GM03348 (cell line): ENCODE data around the gene C1orf74.
"Not testable (repeated sequence)": the region's sequence is repeated elsewhere in the genome, so short reads cannot be mapped to it uniquely, and the experiment has no call there.

Experiments
- DNase-seq: peaks from one replicate; pipeline ENCODE4 v3.0.0; 2012; ENCODE audit warnings: low spot score

The C1orf74 gene

DNA sequence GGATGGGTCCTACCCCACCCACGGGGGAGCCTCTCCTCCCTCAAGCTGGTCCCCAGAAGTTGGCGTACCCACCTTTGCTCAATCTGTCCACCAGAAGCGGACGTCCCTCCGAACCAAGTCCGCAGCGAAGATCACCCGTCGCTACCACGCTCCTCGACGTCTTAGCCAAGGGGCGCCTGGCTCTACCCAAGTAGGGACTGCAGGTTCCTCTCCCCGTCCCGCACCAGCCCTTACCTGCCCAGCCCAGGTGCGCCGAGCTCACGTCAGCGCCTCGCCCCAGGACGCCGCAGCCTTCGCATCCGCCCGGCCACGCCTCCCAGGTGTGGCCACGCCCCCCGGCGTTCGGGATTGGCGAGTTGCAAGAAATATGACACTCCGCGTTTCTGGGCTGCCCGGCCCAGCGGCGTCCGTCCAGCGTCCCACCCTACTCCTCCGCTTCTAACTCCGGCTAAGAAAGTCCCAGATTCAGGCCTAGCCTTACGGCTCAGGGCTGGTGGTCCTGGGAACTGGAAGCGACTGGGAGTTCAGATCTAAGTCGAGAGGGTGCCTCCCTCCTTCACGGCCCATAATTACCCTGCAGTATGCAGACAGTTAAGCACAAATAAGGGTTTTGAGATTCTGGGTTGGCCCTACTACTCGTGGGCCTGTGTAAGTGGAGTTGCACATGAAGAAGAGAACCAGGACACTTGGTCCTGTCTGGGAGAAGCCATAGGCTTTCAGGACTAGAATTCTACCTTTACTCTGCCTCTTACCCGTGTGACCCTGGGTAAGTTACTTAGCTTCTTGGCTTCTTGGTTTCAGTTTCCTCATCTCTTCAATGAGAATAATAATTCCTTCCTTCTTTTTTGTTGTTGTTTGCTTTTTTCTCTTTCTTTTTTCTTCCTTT lies 21.8 kb upstream of the C1orf74 start, which contains the start of gene IRF6:
IRF6 (minus strand) TSS at position 268 of the 886 bp plus-strand sequence. CDS start 4,729 bp downstream, outside the sequence.
- DNase-seq, result peak; percentile 83

DNA sequence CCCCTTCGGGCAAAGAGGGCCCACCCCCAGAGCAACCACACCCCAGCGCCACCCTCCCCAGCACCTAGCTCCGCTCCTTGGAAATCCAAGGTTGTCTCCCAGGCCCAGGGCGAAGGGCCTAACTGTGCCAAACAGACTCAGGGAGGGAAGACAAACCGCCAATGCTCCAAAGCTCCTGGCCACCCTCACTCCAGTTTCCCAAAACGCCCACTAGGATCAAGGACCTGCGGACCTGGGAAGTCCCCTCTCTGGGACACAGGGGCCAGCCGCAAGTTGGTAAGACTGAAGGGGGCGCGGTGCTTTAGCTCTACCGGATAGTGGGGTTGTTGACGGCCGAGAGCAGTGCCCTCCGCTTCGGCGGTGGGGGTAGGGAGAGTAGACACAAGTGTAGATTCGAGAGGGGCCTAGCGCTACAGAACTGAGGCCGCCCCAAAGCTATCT lies 21.0 kb upstream of the C1orf74 start:
- no peak for DNase-seq

DNA sequence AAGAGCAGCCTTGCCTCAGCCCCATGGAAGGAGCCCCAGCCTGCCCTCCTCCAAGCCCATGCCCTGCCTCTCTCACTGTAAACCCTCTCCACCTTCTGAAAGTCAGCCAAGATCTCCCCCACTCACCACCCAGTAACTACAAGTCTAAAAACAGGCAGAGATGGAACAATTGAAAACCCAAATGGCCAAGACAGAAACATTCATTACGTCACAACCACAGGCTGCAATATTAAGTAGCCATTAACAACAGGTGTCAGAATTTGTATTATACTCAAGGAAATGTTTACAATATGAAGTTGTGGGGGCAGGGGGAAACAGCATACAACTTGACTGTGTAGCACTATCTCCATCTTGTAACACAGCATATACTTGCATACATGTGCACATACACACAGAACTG lies 19.2 kb upstream of the C1orf74 start:
- no peak for DNase-seq

DNA sequence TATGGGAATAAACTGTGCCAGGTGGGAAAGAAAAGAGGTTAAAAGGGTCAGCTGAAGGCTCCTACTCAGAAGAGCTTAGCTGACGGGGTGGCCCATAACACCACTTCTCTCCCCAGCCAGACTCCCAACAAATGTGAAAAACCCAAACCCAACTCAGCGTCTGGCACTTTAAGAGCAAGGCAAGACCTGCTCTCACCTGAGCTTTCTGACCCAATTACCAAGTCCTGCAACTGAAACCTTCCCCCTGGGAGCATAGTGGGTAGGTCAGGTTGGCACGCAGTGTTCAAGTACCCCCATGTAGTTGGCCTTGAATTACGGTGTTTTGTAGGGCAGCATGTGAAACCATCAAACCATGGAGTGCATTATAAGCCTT lies 18.4 kb upstream of the C1orf74 start:
- DNase-seq, result no peak

DNA sequence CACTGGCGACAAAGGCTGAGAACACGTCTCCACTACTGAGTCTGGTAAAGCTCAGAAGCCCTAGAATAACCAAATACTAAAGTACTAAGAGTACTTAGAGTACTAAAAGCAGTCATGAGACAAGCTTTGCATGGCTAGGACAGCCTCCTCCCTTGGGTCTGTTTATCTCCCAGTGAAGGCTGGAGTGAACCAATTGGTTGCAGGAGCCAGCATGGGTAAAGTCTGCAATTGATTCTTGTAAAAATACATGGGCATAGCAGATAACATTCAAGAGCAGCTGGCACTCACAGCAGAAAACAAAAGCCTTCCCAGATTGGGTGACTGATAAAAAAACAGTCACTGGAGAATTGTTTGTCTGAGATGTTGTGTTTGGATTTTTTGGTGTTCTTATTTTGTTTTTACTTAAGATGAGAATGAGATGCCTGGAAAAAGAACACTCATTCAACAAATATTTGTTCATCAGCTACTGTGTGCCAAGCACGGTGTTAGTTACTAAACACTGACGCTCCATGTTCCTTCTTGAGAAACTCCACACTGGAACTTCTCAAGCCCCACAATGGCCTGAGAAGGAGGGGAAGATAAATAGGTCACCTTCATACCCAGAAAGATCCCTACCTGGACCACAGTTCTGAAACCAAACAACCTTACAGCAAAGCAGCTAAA lies 17.9 kb upstream of the C1orf74 start:
- DNase-seq, result no peak

DNA sequence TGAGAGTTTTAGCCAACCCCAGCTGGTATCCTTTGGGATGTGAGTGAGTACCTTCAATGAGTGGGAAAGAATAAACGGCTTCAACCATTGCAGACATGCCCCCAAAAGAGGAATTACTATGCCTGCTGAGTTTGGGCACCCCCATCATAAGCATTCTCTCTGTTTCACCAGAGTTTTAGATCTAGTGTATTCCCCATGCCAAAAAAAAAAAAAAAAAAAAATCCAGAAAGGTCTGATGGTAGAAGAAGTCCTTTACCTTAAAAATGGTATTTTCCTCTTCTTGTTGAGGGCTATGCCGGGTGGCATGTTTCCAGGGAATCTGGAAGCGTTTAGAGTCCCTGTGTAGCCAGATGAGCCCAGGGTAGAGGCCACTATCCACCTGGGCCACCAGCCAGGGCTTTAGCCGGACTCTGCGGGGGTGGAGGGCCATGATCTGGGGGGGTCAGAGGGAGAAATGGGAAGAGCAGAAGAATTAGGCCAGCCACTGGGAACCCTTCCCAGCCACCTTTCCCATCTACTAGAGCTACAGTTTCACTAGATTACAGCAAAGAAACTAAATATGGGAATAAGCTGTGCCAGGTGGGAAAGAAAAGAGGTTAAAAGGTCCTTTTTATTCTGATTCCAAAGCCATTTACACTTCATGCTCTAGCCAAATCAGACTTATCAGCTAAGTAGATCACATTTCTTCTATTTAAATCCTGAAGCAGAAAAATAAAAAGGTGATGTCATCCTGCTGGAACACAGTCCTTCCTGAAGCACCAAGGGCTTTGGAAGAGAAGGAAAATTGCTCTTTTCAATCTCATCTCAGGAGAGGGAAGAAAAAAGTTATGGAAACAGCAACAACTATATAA lies 16.9 kb upstream of the C1orf74 start:
- peak; percentile 34 for DNase-seq

DNA sequence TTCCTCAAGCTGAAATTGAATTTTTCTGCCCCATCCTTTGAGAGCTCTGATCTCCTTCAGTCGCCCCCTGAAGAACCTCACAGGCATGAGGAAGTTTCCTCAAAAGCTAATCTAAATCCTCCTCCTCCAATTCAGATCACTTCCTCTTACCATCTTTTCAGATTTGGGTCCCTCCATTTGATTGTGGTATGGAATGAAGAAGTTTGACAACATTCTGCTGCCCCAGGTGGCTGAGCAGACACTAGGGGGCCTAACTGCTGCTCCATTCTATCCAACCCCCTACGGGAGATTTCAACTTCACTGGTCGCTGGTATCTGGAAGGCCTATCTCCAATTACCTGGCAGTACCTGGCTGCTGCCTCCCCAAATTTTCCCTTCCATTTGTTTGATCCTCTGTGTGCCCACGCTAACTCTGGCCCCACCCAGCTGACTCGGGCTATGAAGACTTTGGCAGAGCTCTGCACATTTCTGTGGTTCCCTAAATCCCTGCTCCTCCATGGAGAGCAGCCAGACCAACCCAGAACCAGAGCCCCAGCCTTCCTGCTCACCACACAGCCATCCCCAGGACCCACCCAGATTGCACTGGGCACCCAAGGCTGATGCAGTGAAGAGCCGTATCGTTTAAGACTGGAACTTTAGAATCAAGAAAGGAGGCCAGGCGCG lies 13.8 kb upstream of the C1orf74 start:
- peak; percentile 75 for DNase-seq

DNA sequence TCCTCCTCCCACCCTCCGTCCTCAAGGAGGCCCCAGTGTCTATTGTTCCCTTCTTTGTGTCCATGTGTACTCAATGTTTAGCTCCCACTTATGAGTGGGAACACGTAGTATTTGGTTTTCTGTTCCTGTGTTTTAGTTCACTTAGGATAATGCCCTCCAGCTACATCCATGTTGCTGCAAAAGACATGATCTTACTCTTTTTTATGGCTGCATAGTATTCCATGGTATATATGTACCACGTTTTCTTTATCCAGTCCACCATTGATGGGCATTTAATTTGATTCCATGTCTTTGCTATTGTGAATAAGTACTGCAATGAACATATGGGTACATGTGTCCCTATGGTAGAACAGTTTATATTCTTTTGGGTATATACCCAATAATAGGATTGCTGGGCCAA lies 9.4 kb upstream of the C1orf74 start:
- DNase-seq, result not testable (repeated sequence)

DNA sequence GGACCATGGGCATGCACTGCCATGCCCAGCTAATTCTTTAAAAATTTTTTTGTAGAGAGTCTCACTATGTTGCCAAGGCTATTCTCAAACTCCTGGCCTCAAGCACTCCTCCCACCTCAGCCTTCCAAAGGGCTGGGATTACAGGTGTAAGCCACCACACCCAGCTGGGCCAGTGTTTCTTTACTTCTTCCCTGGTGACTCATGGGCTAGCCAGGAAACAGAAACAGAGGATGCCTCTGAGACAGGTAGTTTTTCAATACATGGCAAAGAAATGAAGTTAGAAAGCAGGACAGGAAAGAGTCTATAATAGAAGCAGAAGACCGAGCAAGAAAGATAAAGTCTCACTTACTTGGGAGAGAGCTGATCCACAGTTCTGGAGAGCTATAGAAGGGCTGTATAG lies 7.6 kb upstream of the C1orf74 start:
- DNase-seq, result no peak

DNA sequence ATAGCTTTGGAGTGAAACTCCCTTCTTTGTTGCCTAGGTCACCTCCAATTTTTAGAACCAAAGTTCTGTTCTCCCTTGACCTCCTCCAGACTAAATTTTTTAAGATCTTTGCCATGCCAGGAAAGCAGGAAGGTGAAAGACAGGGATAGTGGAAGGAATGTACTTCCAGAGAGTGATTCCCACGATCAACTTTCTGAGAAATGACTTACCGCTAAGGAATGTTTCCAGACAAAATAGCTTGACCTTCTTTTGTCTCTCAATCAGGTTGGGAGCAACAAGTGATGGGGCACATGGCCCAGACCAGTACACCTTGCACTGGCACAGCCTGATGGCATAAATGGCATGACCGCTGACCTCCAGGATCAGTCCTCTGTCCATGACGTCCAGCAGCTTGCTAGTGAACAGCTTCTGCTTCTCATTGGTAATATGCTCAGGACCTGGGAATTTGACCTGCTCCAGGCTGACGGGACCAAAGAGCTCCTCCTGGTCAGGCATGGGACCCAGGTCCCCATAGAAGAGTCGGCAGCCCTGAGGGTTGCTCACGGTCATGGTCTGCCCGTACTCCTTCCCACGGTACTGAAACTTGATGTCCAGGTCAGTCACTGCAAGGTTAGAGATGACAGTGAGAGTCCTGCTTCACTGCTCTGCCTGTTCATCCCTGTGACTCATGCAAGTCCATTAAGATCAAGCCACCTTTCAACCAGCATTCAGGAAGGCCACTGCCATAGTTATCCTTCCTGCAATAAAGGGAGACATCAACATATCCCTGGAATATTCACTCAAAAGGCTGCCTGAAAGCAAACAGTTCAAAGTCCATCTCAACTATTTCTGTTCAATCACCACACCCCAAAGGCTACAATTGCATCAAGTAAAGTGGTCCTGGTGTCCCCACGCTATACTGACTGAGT lies 6.2 kb upstream of the C1orf74 start:
- no peak for DNase-seq

DNA sequence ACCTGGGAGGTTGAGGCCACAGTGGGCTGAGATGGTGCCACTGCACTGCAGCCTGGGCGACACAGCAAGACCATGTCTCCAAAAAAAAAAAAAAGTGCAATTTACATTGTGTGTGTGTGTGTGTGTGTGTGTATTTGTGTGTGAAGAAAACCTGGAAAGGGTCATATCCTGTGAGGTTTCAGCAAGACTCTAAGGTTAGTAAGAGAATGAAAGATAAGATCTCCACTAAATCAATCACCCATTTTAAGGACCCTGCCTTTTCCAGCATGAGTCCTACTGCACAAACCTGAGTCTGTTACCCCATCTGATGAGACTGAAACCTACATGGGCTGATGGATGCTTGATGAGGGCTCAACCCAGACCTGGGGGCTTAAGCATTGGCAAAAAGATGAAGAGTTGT lies 4.9 kb upstream of the C1orf74 start:
- no peak for DNase-seq

DNA sequence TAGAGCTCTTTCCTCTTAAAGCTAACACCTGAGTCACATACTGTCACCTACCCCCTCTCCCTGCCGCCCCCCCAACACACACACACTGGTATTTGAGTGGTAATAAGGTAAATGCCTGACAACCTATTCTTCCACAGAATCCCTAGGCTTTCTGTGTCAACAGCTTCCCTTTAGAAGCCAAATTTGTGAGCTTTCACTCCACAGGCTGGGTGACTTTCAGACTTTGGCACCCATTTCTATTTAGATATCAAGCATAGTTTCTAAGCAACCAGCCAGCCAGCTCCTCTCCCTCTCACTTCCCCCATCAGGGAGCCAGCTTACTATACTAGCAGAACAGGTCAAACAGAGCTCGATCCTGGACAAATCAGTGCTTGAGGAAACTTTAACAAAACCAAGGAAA lies 3.2 kb upstream of the C1orf74 start:
- DNase-seq, result no peak

DNA sequence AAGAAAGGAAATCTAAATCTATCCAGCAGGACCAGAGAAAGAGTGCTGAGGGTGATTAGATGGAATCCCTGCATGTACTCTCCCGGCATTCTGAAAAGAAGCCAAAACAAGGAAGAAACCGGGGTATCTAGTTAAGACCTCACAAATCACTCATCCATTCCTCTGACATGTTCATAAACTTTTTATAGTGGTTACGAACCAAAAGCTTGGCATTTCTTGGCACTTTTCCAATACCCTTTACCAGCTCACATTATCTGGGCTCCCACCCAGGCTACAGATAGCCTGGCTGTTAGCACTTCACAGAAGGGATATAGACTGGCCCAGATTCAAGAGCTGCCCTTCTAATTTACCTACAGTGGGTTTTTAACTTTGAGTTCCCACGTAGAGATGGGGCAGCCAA lies 1.8 kb upstream of the C1orf74 start:
- DNase-seq, result no peak

DNA sequence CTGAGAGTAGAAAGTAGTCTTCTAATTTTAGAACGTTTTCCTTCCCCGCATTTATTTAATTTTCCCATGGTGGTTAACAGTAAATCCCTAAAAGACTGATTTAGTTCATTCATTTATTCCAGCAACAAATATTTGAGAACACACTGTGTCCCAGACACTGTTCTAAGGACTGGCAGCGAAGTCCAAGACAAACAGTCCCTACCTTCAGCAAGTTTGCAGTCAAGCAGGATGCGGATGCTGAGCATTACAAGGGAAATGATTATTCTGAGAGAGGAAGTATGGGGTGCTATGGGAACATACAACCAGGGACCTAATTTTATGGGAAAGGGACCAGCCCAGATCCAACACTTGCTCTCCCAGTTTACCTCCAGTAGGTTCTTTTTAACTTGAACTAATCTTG lies 1.2 kb upstream of the C1orf74 start:
- DNase-seq, result no peak

DNA sequence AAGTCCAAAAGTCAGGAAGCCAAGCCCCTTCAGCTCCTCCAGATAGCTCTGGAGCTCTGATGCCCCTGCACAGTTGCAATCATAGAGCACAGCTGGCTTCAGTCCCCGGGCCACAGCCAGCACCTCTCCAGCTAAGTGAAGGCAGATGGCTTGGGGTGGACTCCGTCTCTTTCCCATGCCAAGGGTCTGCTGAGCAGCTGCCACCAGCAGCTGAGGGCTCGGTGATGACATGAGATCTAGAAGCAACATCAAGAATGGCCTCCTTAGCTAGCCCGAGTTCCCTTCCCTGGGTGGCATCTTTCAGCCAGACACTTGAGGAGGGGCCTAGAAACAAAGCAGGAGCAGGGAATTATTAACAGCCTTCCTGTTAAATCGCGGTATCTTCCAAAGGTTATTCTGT lies 973 bp downstream of the C1orf74 start:
- DNase-seq, result no peak

DNA sequence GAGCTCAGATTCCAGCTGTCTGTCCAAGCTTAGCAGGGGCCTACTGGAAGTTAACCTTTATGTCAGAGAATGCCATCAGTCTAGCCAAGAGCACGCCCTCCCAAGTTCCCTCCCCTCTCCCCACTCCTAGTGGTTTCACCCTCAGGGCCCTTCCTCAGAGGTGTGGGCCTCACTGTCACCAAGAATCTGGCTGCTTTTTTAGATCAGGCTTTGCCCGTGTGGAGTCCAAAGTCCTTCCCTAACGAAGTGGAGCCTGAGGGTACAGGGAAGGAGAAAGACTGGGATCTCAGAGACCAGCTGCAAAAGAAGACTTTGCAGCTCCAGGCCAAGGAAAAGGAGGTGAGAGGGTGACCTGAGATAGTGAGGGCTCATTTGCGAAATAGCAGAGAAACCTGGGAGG lies 4.1 kb downstream of the C1orf74 start:
- DNase-seq, result no peak

DNA sequence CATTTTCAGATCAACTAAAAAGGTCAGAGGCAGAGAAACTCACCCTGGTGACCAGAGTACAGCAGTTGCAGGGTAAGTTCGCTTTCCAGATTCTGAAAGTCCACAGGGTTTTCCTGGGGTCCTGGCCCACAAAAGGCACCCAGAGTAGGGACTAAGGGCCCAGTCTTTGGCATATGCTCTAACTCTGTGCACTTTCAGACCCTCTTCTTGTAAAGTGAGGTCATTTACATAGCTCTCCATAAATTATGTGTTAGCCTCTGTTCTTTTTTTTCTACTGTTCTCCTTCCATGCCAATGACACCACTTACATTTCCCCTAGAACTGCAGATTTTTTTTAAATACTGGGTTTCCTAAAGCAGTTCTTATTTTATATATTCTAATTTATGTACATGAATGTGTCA lies 6.3 kb downstream of the C1orf74 start:
- DNase-seq, result no peak

DNA sequence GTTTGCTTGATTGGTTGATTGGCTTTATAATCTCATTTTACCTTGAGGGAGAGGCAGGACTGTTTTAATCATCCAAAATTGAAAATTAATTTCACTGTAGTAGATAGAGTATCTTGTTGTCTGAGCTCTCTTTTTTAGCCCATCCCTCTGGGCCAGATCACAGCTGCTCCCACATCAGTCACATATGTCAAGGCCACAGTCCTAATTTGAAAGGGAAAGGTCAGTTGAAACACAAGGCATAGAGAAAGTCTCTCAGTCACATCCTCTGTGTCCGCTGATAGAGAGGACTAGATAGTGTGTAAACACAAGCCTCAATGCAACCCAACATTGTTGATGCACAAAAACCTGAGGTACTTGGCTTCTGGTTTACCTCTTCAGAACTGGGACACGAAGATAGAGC lies 6.8 kb downstream of the C1orf74 start:
- DNase-seq, result no peak

DNA sequence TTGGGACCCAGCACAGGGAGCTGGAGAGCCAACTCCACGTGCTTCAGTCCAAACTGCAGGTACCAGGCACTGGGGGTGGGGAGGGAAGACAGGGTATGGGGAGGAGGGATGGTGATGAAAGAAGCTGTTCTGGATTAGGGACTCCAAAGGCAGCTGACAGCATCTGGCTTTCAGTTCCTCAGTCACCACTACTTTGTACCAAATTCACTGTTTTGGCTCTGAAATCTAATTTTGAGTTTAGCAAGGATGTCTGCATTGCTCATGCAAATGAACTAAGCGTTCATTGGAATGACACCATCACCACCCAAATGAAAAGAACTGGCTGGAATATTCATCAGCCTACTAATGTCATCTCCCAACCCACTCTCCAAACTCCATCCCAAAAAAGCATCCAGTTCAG lies 8.7 kb downstream of the C1orf74 start:
- DNase-seq, result no peak

DNA sequence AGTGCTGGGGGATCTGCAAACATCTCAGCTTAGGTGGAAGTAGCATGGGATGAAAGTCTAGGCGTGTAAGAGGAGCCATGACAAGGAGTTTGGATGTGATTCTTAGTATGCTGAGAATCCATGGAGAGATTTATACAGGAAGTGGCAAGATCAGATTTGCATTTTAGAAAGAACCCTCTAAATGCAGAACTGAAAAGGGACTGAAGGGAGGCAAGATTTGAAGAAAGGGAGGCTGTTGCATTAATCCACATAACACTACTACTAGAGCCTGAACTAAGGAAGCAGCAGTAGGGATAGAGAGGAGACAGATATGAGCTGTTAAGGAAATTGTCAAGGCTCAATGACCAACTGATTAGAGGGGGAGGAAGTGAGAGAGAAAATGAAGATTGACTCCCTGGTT lies 9.8 kb downstream of the C1orf74 start:
- DNase-seq, result no peak

DNA sequence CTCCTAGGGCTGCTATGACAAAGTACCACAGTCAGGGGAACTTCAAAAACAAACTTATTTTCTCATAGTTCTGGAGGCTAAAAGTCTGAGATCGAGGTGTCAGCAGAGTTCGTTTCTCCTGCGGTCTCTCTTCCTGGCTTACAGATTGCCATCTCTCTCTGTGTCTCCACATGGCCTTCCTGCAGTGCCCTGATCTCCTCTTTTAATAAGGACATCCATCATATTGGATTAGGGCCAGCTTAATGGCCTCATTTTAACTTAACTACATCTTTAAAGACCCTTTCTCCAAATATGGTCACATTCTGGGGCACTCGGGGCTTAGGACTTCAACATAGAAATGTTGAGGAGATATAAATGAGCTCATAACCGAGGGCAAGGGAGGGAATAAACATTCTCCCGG lies 12.2 kb downstream of the C1orf74 start:
- DNase-seq, result no peak
